SKM-1 (cell line): Measurements from ENCODE around the gene KMT2B.
A peak's percentile ranks its signal among the peaks of the same experiment; 100 is the strongest.

Experiments used
- DNase-seq: peaks from one replicate; lab custom pipeline; 2025; ENCODE audit not compliant: unreplicated experiment; lab: John Stamatoyannopoulos, UW

KMT2B gene

GRCh38 chr19:35740423-35741202 is 22.8 kb downstream of the KMT2B start:
- DNase-seq: peak; percentile 98

GRCh38 chr19:35741203-35741515 is 23.4 kb downstream of the KMT2B start:
- no peak for DNase-seq

DNA sequence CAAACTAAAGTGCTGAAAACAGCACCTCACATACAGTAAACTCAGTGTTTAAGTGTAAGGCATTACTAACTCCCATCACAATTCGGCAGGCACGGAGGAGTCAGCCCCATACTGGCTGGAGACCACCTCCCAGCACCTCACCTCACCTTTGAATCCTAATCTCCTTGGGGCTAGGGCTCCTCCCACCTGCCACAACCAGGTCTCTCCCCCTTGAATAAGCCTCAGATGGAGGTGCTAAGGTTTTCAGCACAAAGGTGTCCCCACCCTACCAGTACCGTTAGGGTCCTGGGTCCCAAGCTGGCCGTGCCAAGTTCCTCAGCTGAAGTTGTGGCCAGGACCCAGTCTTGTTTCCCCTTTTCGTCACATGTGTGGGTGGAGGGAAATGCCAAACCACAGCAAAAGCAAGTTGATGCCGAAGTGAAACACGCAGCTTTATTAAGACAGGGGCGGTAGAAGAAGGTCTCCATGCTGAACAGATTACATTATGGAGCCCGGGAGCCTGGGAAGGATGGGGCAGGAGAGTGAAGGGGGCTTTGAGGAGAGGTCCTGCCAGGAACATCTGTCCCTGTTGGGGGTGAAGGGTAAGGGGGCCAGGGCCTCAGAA is 24.4 kb downstream of the KMT2B start, which contains the start of gene IGFLR1:
Gene IGFLR1, minus strand, starts transcription at position 332 of the 604 bp plus-strand sequence. CDS start 1,272 bp downstream, outside the sequence.
- DNase-seq: peak; percentile 21

DNA sequence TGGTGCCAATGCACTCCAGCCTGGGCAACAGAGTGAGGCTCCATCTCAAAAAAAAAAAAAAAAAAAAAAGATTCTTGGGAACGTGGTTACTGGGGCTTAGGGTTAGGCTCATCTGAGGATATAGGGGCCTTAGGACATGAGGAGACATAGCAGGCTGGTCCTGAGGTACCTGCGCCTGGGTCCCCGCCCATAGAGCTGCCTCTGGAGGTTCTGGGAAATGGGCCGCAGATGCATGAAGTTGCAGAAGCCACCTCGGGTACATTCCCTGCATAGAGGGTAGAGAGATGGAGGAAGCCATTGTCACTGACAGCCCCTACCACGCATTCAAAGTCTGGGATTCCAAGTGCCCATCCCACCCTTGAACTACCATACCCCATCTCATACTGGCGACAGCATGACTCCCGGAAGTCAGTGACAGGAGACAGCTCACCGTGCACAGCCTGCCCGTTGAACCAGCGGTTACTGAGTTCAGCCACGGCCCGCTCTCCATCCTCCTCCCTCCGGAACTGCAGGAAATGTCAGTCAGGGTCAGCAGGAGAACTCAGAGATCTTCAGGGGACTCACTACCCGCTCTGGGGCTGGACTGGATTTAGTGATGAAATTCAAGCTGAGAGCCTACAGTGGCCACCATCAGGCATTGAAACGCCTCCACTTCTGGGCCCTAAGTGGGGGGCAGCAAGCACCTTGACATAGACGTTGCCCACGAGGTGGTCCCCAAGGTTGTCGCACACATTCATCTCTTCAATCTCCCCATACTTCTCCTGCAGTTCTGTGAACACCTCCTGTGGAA is 26.0 kb downstream of the KMT2B start:
- no peak for DNase-seq

DNA sequence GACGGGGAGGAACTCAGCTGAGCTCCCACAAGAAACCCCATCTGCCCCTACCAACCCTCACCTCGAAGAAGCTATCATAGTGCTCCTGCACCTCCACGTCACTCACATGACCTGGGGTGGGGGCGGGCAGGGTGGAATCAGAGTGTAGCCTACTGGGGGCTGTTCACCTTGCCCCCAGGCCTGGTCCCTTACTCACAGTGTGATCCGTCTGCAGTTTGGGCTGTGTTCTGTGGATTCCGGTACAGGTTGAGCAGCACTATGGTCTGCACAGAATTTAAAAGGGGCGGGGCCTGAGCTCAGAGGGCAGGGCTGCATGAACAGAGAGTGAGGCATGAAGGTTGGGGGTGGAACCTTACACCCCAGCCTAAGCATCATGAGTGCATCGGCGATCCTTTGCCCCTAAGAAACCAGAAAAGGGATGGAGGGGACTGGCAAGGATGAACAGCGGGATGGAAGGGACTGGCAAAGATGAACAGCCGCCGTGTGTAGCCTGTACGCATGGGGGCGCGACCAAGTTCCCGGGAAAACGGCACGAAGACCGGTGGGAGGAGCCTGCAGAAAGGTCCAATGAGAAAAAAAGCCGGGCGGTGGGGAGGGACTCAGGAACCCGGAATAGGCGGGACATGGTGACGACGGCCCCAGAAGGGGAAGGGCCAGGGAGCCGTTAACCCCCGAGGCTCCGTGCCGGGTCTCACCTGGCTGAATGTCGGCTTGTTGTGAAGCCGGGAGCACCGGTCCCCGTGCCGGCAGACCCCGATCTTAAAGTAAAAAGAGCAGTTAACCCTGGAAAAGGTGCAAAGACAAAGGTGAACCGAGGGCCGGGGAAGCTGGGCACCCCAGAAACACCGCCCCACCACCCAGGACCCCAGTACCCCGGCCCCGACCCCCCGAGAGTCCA is 26.9 kb downstream of the KMT2B start:
- peak; percentile 89 for DNase-seq

- DNase-seq: peak; percentile 96
Observed at GRCh38 chr19:35745328-35746086, 27.7 kb downstream of the KMT2B start, which contains the start of the genes PSENEN and U2AF1L4. Gene PSENEN (plus strand): TSS chr19:35745651. CDS start chr19:35745931, 280 bp downstream. Gene U2AF1L4 (minus strand): TSS chr19:35745418. CDS start chr19:35745391, 27 bp downstream.

DNA sequence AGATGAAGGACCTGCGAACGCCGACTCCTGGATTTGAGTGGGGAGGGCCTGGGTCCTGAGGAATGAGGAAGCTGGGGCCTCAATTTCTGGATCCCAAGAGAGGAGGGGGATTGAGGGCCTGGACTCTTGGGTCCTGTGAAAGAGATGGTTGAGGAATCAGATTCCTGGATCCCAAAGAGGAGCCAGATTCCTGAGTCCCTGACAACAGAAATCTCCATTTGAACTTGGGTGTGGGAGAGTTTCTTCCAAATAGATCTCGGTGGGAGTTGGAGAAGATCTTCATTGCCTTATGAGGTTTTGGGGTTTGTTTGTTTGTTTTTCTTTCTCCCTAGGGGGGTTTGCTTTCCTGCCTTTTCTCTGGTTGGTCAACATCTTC is 28.3 kb downstream of the KMT2B start:
- DNase-seq: no peak

DNA sequence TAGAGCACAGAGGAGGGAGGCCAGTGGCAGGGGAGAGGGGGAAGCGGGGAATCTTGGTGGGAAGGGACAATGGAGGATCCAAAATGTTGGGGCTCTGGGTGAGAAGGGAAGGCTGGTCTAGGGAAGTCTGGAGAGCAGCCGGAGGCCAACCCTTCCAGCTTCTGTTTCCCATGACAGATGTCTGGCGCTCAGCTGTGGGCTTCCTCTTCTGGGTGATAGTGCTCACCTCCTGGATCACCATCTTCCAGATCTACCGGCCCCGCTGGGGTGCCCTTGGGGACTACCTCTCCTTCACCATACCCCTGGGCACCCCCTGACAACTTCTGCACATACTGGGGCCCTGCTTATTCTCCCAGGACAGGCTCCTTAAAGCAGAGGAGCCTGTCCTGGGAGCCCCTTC is 28.7 kb downstream of the KMT2B start:
- DNase-seq: no peak

DNA sequence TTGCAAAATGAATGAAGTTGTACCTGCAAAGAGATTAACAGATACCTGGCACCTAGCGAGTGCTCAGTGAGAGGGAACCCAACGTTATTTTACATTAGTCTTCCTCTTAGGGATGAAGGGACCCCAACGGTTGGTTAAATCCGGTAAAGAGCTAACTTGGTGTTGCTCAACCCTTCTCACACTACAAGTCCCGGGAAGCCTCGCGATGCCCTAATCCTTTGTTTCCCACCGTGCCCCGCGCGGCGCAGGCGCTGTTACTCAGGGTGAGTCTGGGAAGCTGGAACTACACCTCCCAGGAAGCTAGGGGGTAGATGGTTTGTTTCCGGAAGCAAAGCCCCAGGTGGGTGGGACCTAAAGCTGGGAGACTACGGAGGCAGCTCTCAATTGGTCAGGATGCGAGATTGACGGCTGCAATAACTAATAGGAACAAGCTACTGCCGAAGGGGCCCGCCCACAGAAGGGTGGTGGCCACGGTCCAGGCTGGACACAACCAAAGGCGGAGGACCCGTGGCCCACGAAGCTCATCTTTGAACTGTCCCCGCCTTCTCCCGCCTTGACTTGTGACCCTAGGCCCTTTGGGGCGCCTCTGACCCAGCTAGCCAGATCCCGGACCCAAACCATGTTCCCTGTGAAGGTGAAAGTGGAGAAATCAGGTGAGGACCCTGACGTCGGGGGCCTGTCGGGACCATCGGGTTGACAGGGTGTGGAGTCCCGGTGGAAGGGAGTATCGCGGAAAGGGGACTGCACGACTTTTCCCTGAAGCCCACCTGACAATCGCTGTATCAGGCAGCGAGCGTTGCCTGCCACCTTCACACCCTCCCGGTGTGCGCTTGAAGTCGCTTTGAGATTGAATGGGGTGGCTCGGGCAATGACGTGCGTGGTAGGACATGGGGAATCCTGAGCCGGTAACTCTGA is 30.6 kb downstream of the KMT2B start, which contains the start of gene LIN37:
Gene LIN37, plus strand, starts transcription at position 471 of the 915 bp plus-strand sequence. Its CDS starts 149 bp downstream, at position 620.
- peak; percentile 97 for DNase-seq

DNA sequence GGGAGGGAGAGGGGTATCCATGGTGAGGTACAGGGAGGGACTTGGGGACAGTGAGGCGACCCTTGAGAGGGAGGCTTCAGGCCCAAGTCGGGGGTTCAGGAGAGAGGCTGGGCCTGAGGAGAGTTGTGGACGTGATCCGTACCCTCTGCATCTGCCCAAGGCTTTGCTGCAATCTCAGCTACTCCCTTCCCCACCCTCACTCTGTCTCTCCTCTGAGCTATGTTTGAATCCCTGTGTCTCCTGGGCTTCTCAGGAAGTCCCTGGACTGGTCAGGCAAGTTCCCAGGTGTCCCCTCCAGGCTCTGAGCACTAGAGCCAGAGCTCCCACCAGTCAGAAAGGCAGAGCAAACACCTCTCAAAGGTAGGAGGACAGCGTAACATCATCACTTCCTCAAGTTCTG is 32.4 kb downstream of the KMT2B start:
- no peak for DNase-seq

- DNase-seq: no peak
Observed at GRCh38 chr19:35751839-35752745, 34.3 kb downstream of the KMT2B start.

DNA sequence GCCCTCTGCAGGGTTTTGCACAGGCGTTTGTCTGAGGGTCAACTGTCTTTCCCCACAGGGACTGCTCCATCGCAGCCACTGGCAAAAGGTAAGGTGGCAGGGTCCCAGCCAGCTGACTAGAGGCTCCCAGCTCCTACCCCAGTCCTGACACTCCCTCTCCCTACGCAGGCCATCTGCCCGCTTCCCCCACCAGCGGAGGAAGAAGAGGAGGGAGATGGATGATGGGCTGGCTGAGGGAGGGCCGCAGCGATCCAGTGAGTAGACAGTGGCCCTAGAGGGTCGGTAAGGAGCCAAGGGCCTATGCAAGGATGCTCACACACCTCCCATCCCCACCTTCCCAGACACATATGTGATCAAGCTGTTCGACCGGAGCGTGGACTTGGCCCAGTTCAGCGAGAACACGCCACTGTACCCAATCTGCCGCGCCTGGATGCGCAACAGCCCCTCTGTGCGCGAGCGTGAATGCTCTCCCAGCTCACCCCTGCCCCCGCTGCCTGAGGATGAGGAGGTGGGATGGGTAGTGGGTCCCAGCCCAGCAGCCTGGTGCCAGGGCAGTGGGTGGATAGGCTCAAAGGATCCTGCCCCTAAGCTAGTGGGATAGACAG is 35.0 kb downstream of the KMT2B start:
- no peak for DNase-seq

- DNase-seq: no peak
Observed at GRCh38 chr19:35753634-35754369, 36.0 kb downstream of the KMT2B start.

GRCh38 chr19:35754370-35755130 is 36.7 kb downstream of the KMT2B start:
- no peak for DNase-seq

DNA sequence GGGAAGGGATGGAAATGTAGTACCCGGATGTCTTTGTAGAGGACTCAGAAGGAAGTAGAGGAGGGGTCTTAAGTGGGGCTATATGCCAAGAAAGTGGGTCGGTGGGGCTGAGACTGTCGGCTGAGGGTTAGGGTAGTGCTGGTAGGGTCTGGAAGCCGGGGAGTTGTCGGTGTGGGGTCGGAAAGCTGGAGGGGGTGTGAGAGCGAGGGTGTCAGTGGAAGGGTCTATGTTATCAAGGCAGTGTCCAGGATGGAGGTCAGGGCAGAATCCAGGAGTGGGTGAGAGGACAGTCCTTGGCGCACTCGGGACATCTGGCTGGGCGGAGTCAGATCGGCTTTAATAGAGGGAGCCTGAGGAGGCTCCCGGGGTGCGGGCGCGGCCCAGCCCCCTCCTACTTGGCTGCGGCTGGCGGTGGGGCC is 37.3 kb downstream of the KMT2B start:
- no peak for DNase-seq
